ENCODE results near the gene SHC2.
A peak's percentile ranks its signal among the peaks of the same experiment; 100 is the strongest.
"Not testable (repeated sequence)": the region's sequence is repeated elsewhere in the genome, so short reads cannot be mapped to it uniquely, and the experiment has no call there.

The SHC2 gene

DNA sequence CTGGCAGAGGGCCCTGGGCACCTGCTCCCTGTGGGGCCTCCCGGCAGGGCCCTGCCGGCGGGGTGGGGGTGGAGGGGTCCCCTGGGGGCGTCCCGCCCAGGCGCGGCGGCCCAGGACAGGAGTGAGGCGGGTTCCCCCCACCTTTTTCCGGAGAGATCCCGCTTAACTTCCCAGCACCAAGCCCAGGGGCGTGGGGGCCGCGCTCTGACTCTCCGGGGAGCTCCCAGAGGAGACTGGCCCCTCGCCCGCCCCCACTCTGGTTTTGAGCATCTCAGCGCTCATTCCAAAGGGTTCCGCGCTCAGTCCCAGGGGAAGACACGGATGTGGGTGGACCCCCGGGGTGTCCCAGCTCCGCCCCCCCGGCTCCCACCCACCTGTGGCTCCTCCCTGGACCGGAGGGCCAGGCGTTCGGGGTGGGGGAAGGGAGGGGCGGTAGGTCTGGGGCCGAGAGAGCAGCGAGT lies 52.4 kb downstream of the SHC2 start:
- peak in 1 of 56 donors; percentile 40 for DNase-seq

DNA sequence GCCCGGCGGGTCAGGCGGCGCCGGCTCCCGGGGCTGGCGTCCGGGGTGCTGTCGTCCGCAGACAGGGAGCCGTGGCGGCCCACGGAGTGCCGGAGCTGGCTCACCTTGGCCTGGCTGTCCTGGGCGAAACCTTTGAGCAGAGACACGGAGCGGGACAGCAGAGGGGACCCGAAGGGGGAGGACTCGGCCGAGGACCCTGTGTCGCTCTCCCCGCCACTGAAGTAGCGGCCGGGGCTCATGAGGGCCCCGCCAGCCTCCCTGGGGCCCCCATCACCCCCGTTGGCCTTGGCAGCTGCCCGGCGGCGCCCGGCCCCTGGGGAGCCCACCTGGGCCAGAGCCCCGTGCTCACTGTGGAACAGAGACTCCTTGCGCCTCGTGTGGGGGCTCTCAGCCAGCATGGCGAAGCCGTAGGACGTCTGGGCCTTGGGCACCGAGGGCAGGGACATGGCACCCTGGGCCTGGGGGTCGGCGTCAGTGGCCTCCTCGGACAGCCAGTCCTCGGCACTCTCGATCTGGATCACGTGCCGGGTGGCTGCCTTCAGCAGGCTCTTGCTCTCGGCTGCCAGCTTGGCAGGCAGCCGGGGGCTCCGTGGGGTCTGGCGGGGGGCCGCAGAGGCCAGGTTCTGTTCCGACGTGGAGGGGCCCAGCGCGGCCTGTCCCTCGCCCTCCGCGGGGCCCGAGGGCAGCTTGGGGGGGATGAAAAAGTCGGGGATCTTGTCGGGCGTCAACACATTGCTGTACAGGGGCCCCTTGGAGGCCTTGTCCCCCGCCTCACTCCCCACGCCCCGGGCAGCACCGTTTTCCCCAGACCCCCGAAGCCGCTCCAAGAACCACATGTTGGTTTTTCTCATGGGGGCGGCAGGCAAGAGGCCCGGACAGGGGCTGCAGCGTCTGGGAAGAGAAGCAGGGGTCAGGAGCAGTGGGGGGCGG lies 53.1 kb downstream of the SHC2 start:
- DNase-seq, result no peak

DNA sequence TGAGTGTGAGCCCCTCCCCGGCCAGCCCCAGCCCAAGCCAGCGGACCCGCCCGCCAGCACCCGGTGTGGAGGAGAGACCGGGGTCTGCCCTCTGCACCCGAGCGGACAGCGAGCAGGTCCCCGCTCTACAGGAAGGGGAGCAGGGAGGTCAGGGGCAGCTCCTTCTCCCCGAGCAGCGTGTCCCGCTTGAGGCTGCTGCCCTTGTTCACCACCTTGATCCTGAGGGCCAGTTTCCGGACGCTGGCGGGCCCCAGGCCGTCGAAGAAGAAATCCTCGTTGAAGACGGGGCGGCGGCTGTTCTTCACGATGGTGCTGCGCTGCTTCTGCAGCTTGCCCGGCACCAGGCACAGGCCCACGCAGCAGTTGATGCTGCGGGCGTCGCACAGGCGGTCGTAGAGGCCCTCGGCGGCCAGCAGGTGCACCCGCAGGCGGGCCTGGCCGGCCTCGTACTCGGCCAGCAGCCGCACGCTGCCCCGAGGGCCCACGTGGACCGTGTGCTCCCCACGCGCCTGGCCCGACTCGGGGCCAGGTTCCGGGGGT lies 53.8 kb downstream of the SHC2 start:
- no peak for DNase-seq

DNA sequence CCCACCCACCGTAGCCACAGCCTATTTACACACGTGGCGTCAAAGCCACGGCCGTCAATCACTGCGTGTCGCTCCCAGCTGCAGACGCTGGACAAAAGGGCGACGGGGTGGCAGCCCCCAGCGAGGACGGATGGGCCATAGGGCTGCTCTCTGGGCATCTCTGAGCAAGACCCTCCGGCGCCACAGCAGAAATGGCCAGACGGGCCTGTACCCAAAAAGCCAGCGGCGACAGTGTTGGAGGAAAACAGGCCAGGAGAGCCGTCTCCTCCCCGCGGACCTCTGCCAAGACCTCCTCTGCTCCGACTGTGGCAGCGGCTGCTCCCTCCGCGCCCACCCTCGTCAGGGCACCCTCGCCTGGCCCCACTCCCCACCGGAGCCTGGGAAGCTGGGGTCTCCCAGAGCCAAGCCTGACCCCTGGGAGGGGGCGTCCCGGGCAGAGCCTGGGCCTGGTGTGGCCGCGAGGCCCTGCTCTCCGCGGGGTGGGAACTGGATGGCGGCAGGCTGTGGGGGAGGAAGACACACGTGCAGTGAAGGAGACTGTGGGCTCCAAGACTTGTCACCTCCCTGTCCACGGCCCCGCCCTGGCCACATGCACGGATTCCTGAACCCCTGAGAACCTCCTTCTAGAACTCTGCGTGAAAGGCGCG lies 54.6 kb downstream of the SHC2 start:
- no peak for DNase-seq

DNA sequence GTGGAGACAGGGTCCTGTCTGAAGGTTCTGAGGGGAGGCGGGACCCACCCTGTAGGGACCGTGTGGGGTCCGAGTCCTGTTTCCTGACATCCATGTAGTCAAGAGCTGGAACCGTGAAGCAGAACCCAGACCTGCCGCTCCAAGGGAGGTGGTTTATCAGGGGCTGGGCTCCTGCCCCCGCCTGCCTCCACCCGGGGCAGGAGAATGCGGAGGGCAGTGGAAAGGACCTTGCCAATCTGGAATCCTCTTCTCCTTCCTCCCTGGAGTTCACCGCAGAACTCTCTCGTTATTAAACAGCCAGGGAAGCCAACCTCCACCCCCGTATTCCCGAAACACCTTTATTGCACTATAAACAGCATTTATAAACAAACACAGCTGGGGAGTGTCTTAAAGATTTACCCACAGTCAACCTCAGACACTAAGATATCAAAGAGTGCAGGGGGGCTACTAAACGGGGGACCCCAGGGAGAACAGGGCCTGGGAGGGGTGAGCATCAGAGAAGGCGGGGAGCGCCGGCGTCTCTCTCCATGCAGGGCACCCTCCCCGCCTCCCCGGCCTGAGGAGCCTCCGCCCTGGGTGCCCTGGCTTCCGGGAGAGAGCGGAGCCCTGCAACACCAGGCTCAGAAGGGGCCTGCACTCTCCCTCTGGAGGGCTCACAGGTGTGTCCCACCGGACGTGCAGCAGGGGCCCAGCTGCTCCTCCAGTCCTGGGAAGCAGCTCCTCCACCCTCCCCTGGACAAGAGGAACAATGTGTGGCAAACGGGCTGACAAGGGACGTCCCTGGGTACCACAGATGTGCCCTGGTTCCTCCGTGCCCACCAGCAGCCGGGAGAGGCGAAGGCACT lies 55.5 kb downstream of the SHC2 start:
- DNase-seq, result no peak

DNA sequence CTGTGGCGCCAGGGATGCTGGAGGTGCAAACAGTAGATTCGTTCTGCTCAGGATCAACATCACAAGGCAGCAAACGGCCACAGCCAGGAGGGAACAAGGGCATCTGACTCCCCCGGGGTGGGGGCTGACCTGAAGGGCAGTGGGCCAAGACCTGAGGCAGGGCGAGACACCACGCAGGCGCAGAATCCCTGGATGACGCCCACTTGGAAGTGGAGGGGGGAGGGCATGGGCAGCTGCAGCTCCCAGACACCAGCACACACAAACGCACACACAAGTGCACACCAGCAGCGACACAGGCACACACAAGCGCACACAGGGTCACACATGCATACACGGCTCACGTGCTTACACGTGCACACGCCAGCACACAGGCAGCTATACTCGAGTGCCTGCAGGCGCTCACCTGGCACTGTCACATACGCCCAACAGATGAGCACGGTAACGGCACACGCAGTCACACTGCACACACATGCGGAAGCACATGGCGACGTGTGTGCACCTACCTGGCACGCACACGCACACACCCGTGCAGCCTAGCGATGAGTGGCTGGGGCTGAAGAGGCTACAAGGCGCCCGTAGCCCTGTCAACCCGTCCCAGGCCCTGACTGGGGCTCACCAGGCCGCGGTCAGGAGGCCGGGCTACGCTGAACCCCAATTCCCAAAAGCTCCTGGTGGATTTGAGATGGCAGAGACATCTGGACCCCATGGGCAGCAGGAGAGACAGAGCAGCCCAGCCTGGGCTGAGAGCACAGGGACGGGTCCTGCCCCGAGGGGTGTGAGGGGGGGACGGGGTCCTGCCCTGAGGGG lies 57.4 kb downstream of the SHC2 start:
- no peak for DNase-seq

DNA sequence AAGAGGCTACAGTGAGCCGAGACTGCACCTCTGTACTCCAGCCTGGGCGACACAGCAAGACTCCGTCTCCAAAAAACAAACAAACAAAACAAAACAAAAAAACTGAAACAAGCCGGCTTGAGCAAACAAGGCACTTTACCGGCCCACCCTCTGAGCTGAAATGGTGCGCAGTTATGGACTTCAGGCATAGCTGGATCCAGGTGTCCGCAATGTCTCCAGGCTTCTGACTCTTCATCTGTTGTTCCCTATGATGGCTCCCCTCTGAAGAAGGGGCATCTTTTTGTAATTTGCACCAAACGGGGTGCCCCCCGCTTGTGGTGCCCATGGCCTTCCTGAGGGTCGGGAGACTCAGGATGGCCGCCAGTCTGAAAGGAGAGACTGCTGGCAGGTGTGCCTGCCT lies 58.0 kb downstream of the SHC2 start:
- no peak for DNase-seq

DNA sequence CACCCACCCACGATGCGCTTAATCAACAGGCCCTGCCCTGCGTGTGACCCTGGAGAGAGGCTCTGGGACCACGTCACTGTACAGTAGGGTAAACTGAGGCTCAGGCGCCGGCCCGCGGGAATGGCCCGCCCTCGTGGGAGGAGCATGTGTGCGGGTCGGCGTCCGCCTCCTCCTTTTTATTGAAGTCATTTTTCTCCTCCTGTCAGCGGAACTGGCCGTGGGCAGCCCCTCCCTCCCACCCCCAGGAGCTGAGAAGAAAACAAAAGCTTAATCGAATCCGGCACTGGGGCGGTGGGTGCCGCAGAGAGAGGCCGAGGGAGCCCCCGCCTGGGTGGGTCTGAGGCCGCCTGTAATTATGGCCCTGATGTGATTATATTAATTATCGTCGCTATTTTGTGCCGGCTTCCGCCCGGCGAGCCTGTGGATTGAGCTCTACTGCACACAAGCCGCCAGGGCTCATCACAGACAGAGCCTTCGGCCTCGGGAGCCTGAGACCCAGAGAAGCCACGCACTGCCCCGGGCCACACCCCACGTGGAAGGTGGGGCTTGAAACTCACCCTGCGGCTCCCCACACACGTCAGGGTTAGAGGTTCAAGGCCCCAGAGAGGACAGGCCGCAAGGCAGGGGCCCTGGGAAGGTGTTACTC lies 58.8 kb downstream of the SHC2 start:
- no peak for DNase-seq

DNA sequence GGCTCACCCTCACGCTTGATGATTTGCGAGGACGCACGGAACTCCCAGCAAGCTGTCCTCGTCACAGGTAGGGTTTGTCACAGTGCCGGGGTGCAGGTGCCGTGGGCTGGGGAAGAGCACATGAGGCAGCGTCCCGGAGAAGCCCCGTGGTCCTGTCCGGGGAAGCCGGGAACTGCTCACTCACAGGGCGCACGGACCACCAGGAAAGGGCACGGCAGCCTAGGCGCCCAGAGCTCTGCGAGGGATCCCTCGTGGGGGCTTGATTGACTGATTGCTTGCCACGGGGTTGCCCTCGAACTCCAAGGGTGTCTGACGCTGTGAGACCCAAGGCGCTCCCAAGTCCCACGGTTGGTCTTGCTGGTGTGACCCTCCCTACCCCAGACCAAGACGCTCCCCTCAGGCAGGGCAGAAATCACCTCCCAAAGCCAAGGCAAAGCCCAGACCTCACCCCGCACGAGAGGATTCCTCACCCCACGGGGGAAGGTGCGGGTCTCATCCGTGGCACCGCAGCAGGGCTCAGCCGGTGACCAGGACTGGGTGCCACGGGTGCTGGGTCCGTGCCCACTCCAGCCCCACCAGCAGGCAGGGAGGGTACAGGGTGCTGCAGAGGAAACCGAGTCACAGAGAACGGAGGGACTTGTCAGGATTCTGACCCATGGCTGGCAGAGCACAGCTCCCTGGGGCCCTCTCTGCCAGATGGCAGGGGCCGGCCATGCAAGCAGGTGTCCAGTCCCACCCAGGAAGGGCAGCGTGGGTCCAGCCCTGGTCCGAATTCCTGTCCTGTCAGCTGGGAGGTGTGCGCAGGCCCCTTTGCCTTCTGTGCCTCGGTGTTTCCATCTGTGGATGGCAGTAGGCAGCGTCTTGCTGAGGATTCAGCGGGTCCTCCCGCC lies 59.6 kb downstream of the SHC2 start:
- no peak for DNase-seq

DNA sequence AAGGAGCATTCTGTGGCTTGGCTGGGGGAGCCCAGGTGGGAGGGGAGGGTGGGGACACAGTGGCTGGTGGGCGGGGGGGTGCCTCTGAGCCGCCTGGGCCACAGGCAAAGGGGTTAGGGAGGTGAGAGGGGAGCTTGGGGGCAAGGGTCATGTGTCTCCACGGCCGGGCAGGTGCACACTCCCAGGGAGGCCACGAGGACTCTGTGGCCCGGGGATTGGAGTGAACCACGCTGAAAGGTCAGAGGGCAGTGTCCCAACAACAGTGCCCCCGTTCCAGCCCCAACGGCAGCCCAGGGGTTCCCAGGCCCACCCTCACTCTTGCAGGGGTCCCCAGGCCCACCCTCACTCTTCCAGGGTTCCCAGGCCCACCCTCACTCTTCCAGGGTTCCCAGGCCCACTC lies 61.5 kb downstream of the SHC2 start:
- DNase-seq, result no peak

DNA sequence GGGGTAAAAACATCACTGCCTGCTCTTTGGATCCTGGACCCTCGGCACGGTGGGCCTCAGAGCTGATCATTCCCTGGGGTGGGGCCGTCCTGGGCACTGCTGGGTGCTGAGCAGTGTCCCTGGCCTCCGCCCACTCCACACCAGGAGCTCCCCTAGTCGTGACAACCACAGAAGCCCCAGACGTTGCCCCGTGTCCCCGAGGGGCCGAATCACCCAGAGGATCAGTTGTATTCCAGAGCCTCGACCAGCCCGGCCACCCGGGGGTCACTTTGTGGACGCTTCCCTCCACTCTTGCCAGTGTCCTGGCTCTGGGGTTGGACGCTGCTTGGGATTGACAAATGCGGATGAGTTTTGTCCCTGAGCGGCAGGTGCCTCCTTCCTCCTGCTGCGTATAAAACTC lies 62.1 kb downstream of the SHC2 start:
- DNase-seq, result no peak

DNA sequence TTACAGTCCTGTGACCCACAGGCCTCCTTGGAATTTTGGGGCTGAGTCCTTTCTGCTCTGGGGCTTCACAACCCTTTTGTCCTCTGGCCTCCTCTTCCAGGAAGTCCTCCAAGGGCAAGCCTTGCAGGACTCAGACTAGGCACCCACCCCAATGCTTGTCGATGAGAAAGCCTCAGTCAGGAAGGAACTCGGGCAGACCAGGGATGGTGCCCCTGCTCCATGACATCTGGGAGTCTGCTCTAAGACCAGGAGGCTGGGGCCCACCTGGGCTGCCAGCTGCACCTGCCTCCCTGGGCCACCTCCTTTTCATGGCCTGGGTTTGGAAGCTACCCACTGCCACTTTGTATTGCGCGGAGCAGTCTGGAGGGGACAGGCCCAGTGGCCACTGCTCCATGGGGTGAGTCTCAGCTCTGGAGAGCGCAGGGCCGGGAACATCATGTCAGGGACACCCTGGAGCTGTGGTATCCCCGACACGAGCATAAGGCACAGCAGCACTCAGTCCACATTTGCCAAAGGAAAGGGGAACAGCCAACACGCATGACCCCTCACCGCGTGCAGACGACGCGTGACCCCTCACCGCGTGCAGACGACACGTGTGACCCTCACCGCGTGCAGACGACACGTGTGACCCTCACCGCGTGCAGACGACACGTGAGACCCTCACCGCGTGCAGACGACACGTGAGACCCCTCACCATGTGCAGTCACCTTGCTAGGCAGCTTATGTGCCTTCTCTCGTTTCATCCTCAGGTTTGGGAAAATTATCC lies 62.7 kb downstream of the SHC2 start:
- no peak for DNase-seq

DNA sequence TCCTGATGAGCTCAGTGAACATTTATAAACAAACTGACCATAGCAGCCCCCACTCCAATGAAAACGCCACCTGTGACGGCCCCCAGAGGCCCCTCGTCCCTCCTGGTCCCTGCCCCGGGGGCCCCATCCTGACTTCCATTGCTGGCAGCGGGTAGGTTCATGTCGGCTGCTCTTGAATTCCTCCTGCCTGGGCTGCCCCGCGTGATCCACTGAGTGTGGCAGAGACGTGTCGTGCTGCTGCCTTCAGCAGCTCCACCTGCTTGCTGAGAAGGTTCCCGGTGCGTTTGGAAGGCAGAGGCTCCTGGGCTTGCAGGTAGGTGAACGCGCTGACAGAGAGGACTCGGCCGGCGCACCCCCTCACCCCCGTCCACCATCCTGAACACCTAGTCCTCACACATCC lies 63.5 kb downstream of the SHC2 start:
- DNase-seq, result no peak

DNA sequence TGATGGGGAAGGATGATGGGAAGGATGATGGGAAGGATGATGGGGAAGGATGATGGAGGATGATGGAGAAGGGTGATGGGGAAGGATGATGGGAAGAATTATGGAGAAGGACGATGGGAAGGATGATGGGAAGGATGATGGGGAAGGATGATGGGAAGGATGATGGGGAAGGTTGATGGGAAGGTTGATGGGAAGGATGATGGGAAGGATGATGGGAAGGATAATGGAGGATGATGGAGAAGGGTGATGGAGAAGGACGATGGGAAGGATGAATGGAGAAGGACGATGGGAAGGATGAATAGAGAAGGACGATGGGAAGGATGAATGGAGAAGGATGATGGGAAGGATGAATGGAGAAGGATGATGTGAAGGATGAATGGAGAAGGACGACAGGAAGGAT lies 65.4 kb downstream of the SHC2 start:
- no peak for DNase-seq

DNA sequence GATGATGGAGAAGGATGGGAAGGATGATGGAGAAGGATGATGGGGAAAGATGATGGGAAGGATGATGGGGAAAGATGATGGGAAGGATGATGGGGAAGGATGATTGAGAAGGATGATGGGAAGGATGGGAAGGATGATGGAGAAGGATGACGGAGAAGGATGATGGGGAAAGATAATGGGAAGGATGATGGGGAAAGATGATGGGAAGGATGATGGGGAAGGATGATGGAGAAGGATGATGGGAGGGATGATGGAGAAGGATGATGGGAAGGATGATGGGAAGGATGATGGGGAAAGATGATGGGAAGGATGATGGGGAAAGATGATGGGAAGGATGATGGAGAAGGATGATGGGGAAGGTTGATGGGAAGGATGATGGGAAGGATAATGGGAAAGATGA lies 66.0 kb downstream of the SHC2 start:
- not testable (repeated sequence) for DNase-seq

DNA sequence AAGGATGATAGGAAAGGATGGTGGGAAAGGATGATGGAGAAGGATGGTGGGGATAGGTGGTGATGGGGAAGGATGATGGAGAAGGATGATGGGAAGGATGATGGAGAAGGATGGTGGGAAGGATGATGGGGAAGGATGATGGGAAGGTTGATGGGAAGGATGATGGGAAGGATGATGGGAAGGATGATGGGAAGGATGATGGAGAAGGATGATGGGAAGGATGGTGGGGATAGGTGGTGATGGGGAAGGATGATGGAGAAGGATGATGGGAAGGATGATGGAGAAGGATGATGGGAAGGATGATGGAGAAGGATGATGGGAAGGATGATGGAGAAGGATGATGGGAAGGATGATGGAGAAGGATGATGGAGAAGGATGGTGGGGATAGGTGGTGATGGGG lies 67.3 kb downstream of the SHC2 start:
- DNase-seq, result not testable (repeated sequence)

DNA sequence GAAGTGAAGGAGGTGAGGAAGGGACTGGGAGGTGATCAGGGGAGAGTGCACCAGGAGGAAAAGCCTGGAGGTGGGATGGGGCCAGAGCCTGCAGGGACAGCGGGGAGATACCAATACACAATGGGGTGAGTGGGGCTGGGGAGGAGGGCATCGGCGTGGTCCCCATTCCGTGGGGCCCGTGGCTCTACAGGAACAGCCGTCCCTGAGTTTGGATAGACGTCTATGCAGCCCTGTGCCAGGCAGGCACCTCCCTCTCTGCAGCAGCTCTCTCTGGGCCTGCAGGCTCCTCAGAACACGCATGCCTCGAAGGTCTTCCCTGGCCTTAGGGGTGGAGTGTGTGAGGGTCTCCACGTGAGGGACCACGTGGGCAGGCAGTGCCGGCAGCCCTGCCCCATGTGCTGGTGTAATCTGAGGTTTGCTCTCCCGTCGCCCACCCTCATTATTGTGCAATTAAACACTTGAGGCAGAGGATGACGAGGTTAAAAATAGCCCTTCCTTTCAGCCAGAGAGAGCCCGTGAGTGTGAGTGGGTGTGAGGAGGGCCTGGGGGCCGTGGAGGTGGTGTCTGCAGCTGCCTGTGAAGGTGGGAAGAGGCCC lies 68.4 kb downstream of the SHC2 start:
- no peak for DNase-seq
